Activated T-cell treated with anti-CD3 and anti-CD28 coated beads, Interleukin-2, amount 50 U/mL, for 72 hours (primary cell): ENCODE data around the gene MTCH2. TPM values are rescaled to one million over a fixed set of nuclear protein-coding genes. Genes with fewer than 3 reads are reported as not detected.

Experiments
- ATAC-seq, 2 donors: fragments of 150-1000 bp; cut with Tn5 transposase; replicated peaks in 1 of 2; 2 replicates each; pipeline ENCODE4 v1.10.0; 2021; ENCODE audit warnings: moderate library complexity in 2 of 2, mild to moderate bottlenecking in 1 of 2
- DNase-seq, 2 donors: peaks; one replicate each; pipeline ENCODE4 v3.0.0; 2021 to 2022; ENCODE audit warnings: mixed read lengths in 1 of 2
- H3K27ac Mint-ChIP-seq: one replicate; pipeline ENCODE4 v1.8.0; 2022; ENCODE audit warnings: mild to moderate bottlenecking, moderate library complexity, mixed read lengths
- H3K27me3 Mint-ChIP-seq: one replicate; pipeline ENCODE4 v1.8.0; 2022; ENCODE audit warnings: low read depth, mixed read lengths
- H3K36me3 Mint-ChIP-seq, 2 donors: one replicate each; pipeline ENCODE4 v1.8.0; 2022; ENCODE audit warnings: mixed read lengths in 2 of 2, mild to moderate bottlenecking in 1 of 2; ENCODE audit not compliant: insufficient read depth in 2 of 2
- H3K4me1 Mint-ChIP-seq: one replicate; pipeline ENCODE4 v1.8.0; 2022; ENCODE audit warnings: low read depth, mixed read lengths
- H3K4me3 Mint-ChIP-seq, 2 donors: one replicate each; pipeline ENCODE4 v1.8.0; 2022; ENCODE audit warnings: mild to moderate bottlenecking in 2 of 2, mixed read lengths in 2 of 2, moderate library complexity in 2 of 2
- H3K9me3 Mint-ChIP-seq, 2 donors: one replicate each; pipeline ENCODE4 v1.8.0; 2022; ENCODE audit warnings: mixed read lengths in 2 of 2
- total RNA-seq, 2 donors: library from RNA; stranded (reverse); gene quantifications; one replicate each; pipeline ENCODE4 v1.2.3, GENCODE V29; 2022

MTCH2 gene
- total RNA-seq, 2 donors from 2014 or later, result 47.9 to 56.2 TPM

DNA sequence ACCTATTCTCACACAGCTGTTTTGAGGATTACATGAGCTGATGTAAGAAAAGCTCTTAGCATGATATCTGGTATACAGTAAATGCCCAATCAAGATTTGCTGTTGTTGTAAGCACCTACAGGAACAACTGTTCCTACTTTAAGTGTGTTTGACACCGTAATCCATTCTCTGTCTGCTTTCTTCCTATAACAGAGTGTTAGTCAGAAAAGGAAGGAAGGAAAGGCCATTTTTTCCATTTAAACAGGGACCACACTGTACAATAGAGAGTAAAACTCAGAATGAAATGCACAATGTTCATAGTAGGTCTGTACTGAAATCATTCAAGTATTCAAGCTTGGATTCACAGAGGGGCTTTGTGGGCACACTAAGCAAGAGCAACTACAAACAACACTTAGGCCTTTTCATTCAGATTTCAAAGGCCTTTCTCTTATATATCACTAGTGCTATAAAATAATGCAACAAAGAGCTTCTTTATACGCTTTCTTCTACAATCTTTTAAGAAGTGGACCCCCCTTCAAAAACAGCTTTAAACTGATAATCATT is 21.5 kb downstream of the MTCH2 start:
- no peak for DNase-seq
- H3K4me3 Mint-ChIP-seq, result no peak overlapping the region
- peaks cover 2 to 9% of the 10 kb centered on the region in 2 donors for H3K36me3 Mint-ChIP-seq
- H3K4me1 Mint-ChIP-seq, result no peaks in the 10 kb centered on the region
- H3K27me3 Mint-ChIP-seq, result no peaks in the 10 kb centered on the region
- ATAC-seq, result no peak
- no peaks in the 10 kb centered on the region for H3K9me3 Mint-ChIP-seq
- peak overlapping the region; percentile 11 for H3K27ac Mint-ChIP-seq

DNA sequence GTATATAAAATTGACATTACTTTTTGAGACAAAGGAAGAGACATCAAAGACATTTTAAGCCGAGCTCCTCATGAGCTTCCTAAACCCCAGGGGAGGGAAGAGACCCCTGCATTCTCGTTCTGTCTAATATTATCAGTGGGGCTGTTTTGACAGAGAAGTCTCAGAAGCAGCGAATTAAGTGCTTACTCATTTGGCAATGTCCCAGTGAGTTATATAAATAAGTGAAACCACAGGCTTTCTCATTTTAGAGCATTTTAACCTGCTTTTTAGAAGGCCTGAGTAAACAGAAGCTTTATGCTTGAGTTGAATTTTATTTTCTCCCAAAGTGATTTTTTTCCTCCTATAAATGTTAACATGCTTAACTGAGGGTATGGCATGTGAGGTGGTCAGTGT is 24.9 kb downstream of the MTCH2 start:
- ATAC-seq (peak in 1 of 2 donors; percentile 33), DNase-seq (no peak)
- Mint-ChIP-seq H3K4me1 (no peaks in the 10 kb centered on the region), H3K27me3 (no peaks in the 10 kb centered on the region), H3K36me3 (peaks cover 0 to 4% of the 10 kb centered on the region in 2 donors), H3K4me3 (no peak overlapping the region), H3K9me3 (no peaks in the 10 kb centered on the region), H3K27ac (no peak overlapping the region)

DNA sequence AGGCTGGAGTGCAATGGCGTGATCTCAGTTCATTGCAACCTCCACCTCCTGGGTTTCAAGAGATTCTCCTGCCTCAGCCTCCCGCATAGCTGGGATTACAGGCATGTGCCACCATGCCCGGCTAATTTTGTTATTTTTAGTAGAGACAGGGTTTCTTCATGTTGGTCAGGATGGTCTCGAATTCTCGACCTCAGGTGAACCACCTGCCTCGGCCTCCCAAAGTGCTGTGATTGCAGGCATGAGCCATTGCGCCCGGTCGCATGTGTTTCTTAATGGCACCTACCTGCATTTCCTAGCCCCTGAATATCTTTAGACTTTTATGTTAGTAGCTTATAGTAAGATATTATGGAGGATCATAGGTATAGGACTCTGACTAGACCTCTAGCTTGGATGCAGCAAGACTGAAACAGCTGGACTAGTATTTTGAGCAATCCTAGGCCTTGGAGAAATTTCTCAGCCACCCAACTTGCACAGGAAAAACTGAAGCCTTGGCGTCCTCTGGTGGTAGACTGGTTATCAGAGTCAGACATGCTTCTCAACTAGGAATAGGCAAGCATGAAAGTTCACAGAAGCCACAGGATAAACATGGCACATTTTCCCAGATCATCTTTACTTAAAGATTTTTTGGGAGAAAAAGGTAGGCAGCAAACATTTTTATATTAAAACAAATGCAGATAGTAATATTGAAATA is 25.5 kb downstream of the MTCH2 start:
- Mint-ChIP-seq H3K4me3 (no peak overlapping the region), H3K27ac (no peak overlapping the region), H3K4me1 (no peaks in the 10 kb centered on the region), H3K36me3 (peaks cover 0 to 4% of the 10 kb centered on the region in 2 donors), H3K27me3 (no peaks in the 10 kb centered on the region), H3K9me3 (no peaks in the 10 kb centered on the region)
- peak in 1 of 2 donors; percentile 51 for ATAC-seq
- DNase-seq, result peak; percentile 14 to 29

DNA sequence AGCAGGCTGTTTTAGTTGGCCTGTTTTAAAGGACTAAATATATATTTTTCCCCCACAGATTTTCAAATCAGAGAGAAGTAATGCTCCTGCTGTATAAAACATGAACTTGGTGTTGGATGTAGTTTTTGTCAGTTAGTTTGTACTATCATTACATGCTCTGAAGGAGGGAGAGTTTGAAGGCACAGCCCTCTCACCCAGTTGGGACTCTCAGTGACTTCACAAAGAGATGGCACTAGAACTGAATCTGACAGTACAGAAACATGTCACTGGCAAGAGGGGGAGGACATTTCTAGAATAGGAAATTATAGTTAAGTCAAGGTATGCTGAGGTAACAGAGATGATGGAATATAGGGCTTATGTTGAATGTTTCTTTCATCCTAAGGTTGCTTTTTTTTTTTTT is 27.1 kb downstream of the MTCH2 start:
- Mint-ChIP-seq H3K27ac (peak overlapping the region; percentile 65), H3K9me3 (no peaks in the 10 kb centered on the region), H3K36me3 (peaks cover 0 to 3% of the 10 kb centered on the region in 2 donors), H3K27me3 (no peaks in the 10 kb centered on the region), H3K4me3 (no peak overlapping the region), H3K4me1 (no peaks in the 10 kb centered on the region)
- DNase-seq (no peak), ATAC-seq (no peak)

DNA sequence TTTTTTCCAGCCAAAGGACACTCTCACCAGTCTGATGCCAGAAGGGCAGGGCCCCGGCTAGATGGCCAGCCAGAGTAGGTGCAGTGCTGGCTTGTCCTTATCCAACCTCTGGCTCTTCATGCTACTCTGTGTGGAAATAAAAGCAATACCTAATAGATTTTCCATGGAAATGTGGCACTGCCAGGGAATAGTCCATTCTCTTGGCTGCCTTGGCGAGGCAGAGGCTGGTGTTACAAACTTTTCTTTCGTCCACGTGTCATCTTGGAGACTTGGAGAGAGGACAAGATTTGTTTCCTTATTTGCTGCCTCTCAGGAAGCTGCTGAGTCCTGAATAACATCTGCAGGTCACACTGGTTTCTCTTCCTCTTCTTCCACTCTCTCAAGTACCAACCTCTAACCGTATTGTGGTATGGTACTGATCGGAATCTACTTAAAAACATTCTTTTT is 31.0 kb downstream of the MTCH2 start:
- Mint-ChIP-seq H3K27me3 (no peaks in the 10 kb centered on the region), H3K36me3 (no peaks in the 10 kb centered on the region), H3K4me1 (no peaks in the 10 kb centered on the region), H3K9me3 (no peaks in the 10 kb centered on the region), H3K4me3 (no peak overlapping the region), H3K27ac (no peak overlapping the region)
- ATAC-seq (no peak), DNase-seq (no peak)

DNA sequence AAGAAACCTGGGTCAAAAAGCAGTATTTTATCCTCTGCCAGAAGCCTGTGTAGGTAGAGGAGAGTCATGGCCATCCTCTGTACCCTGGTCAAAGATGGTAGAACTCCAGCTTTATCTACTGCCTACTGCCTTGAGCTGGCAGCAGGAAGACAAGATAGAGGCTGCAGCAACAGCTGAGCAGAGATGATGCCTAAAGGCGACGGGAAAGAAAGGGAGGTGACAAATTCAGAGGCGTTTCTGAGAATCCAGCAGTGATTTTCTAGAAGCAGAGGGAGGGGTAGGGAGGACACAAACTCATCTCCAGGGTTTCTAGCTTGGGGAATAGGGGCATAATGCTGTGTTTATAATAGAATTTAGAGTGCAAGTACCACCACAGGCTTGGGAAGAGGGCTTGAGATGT is 32.7 kb downstream of the MTCH2 start:
- Mint-ChIP-seq H3K36me3 (no peaks in the 10 kb centered on the region), H3K27ac (no peak overlapping the region), H3K4me1 (no peaks in the 10 kb centered on the region), H3K27me3 (no peaks in the 10 kb centered on the region), H3K9me3 (no peaks in the 10 kb centered on the region), H3K4me3 (no peak overlapping the region)
- no peak for DNase-seq
- no peak for ATAC-seq

DNA sequence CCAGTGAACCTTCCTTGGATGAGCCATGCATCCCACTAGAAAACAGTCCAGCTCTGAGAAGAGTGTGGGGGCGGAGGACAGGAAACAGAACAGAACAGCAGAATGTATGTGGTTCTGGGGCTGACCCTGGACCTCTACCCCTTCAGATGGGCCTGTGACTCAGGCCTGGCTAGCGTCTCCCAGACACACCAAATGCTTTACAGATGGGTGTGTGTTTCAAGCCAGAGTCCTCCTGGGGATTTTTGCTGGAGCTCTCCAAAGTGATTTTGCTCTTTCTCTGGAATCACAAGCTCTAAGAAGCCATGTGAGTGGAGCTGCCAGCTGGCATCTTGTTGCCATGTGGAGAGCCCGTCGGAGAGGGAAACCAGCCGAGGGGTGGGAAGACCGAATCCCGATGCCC is 35.0 kb downstream of the MTCH2 start:
- Mint-ChIP-seq H3K4me3 (no peak overlapping the region), H3K27me3 (no peaks in the 10 kb centered on the region), H3K4me1 (no peaks in the 10 kb centered on the region), H3K27ac (no peak overlapping the region), H3K36me3 (no peaks in the 10 kb centered on the region), H3K9me3 (no peaks in the 10 kb centered on the region)
- no peak for ATAC-seq
- no peak for DNase-seq

DNA sequence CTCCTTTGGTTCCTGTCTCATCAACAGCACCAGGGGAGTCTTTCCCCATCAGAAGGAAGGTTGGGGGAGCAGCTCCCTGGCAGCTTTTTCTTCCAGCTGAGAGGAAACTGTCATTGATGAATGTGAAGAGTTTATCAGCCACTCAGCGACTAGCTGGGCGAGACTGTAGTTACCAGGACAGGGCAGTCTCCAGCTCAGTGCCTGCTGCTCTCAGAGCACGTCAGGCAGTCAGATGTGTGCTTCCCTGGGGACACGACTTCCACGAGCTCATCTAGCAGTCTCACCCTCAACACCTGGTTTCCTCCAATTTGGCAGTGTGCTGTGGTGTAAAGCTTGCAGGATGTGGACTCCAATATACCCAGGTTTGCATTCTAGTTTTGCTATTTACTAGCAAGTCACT is 35.6 kb downstream of the MTCH2 start:
- H3K4me3 Mint-ChIP-seq, result no peak overlapping the region
- no peaks in the 10 kb centered on the region for H3K27me3 Mint-ChIP-seq
- H3K4me1 Mint-ChIP-seq, result no peaks in the 10 kb centered on the region
- peak overlapping the region; percentile 17 for H3K27ac Mint-ChIP-seq
- DNase-seq (no peak), ATAC-seq (no peak)
- no peaks in the 10 kb centered on the region for H3K9me3 Mint-ChIP-seq
- no peaks in the 10 kb centered on the region for H3K36me3 Mint-ChIP-seq

DNA sequence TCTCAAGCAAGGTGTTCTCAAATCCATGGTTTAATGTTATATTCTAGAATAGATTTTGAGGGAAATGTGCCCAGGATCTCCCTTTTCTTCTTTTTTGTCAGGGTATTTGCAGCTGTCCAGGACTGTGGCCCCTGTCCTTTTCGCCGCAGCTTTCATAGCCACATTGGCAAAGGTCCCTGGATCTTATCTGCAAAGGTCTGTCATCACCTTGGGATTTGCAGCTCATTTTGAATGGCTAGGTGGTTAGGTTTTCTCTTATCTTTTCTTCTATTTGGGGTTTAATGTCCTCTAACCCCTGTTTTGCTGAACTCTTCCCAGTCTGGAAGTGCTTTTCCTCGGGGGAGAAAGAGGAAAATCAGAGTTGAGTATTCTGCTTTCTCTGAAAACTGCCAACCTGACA is 36.4 kb downstream of the MTCH2 start:
- H3K27me3 Mint-ChIP-seq, result no peaks in the 10 kb centered on the region
- no peaks in the 10 kb centered on the region for H3K36me3 Mint-ChIP-seq
- no peaks in the 10 kb centered on the region for H3K9me3 Mint-ChIP-seq
- no peak for ATAC-seq
- no peak overlapping the region for H3K27ac Mint-ChIP-seq
- no peaks in the 10 kb centered on the region for H3K4me1 Mint-ChIP-seq
- no peak overlapping the region for H3K4me3 Mint-ChIP-seq
- no peak for DNase-seq

DNA sequence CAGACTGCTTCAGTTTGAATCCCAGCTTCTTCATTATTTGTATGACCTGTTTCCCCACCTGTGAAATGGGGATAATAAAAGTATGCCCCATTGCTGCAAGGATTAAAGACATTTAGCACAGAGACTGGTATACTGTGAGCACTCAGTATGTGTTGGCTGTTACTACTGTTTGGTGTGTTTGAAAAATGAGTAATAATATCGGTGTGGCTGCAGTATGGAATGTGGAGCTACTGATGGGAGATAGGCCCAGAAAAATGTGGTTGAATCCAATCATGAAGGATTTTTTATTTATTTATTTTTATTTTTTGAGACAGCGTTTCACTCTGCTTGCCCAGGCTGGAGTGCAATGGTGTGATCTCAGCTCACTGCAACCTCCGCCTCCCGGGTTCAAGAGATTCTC is 39.1 kb downstream of the MTCH2 start:
- H3K27ac Mint-ChIP-seq, result no peak overlapping the region
- no peaks in the 10 kb centered on the region for H3K27me3 Mint-ChIP-seq
- DNase-seq (no peak), ATAC-seq (no peak)
- no peaks in the 10 kb centered on the region for H3K4me1 Mint-ChIP-seq
- no peaks in the 10 kb centered on the region for H3K36me3 Mint-ChIP-seq
- no peaks in the 10 kb centered on the region for H3K9me3 Mint-ChIP-seq
- no peak overlapping the region for H3K4me3 Mint-ChIP-seq

DNA sequence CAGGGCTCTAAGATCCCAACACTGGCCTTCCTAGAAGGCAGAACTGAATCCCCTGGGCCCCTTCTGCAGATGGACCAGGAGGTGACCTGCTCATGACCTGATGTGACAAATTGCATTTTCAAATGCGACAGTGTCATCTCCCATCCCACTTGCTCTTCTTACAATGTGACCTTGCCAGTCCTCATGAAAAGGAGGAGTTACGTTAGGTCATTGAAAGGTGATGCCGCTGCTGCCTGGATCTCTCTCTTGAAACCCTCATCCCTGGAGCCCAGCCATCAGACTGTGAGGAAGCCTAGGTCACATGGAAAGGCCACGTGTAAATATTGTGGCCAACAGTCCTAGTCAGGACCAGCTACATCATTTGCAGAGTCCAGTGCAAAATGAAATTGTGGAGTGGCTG is 42.5 kb downstream of the MTCH2 start:
- H3K27ac Mint-ChIP-seq, result no peak overlapping the region

DNA sequence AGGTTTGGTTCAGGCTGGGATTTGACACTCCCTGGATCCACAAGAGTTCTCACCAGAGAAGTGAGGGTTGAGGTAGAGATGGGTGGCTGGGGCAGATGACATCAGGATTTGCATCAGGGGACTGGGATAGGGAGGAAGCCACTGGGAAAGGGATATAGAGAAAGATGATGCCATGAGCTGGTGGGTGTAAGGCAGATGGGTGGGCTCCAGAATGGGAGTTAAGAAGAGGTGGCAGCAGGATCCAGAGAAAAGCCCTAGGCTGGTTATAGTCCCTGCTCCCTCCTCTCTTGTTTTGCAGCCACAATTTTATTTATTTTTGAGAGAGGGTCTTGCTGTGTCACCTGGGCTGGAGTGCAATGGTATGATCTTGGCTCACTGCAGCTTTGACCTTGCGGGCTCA is 46.4 kb downstream of the MTCH2 start:
- H3K27ac Mint-ChIP-seq, result no peak overlapping the region
- DNase-seq, result no peak
- H3K4me3 Mint-ChIP-seq, result no peak overlapping the region
- H3K36me3 Mint-ChIP-seq, result no peaks in the 10 kb centered on the region
- H3K4me1 Mint-ChIP-seq, result peaks cover 10% of the 10 kb centered on the region
- H3K27me3 Mint-ChIP-seq, result peaks cover 44% of the 10 kb centered on the region
- no peaks in the 10 kb centered on the region for H3K9me3 Mint-ChIP-seq
- no peak for ATAC-seq

More for the DNA sequence above, 42.5 kb downstream of the MTCH2 start:
- Mint-ChIP-seq H3K36me3 (no peaks in the 10 kb centered on the region), H3K4me1 (no peaks in the 10 kb centered on the region), H3K4me3 (no peak overlapping the region), H3K9me3 (no peaks in the 10 kb centered on the region), H3K27me3 (peaks cover 13% of the 10 kb centered on the region)
- DNase-seq, result no peak
- ATAC-seq, result no peak

DNA sequence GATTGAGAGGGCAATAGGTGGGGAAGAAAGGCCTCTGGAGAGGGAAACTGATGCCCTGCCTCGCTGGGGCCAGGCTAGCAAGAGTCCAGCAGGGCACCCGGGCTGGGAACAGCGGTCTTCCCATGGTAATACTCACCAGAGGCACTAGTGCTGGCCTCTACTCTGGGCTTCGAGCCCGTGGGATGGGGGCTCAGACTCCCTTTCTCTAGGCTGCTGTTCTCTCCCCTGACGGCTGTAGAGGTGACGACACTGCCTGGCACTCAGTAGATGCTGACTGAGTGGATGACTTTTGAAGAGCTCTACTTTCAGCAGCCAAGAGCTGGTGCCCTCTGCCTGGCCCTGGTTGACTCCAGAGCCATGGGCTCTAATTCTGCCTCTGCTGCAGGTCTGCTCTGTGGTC is 47.3 kb downstream of the MTCH2 start:
- DNase-seq (no peak), ATAC-seq (peak; percentile 12 to 20)
- H3K36me3 Mint-ChIP-seq, result no peaks in the 10 kb centered on the region
- H3K27me3 Mint-ChIP-seq, result peaks cover 44% of the 10 kb centered on the region
- peaks cover 10% of the 10 kb centered on the region for H3K4me1 Mint-ChIP-seq
- no peak overlapping the region for H3K4me3 Mint-ChIP-seq
- H3K9me3 Mint-ChIP-seq, result no peaks in the 10 kb centered on the region
- H3K27ac Mint-ChIP-seq, result no peak overlapping the region
